ENCODE results near the gene ADAMTS14.

The ADAMTS14 gene

GRCh38 chr10:70699063-70699658 lies 26.9 kb downstream of the ADAMTS14 start:
- Histone ChIP-seq H3K36me3 (ENCODE audit: control insufficient read depth in 1 of 2, insufficient read depth in 2 of 2, low read length in 2 of 2) (no peaks in the 10 kb centered on the region), H3K9me3 (ENCODE audit: control insufficient read depth in 1 of 2, low read length in 2 of 2) (no peaks in the 10 kb centered on the region), H3K27ac (ENCODE audit: low read length) (no peak overlapping the region), H3K4me1 (ENCODE audit: control insufficient read depth in 1 of 2, insufficient read depth in 2 of 2, low read length in 2 of 2) (peaks cover 0 to 14% of the 10 kb centered on the region in 2 donors), H3K27me3 (ENCODE audit: low read depth, low read length) (no peaks in the 10 kb centered on the region), H3K4me3 (ENCODE audit: low read depth in 1 of 2, low read length in 2 of 2) (no peak overlapping the region)

- H3K9me3 ChIP-seq (ENCODE audit: control insufficient read depth in 1 of 2, low read length in 2 of 2) = no peaks in the 10 kb centered on the region
- no peaks in the 10 kb centered on the region for H3K36me3 ChIP-seq (ENCODE audit: control insufficient read depth in 1 of 2, insufficient read depth in 2 of 2, low read length in 2 of 2)
- H3K4me3 ChIP-seq (ENCODE audit: low read depth in 1 of 2, low read length in 2 of 2) = no peak overlapping the region
- H3K27me3 ChIP-seq (ENCODE audit: low read depth, low read length) = no peaks in the 10 kb centered on the region
- peaks cover 0 to 8% of the 10 kb centered on the region in 2 donors for H3K4me1 ChIP-seq (ENCODE audit: control insufficient read depth in 1 of 2, insufficient read depth in 2 of 2, low read length in 2 of 2)
- no peak overlapping the region for H3K27ac ChIP-seq (ENCODE audit: low read length)
These were observed 27.4 kb downstream of the ADAMTS14 start for GRCh38 chr10:70699659-70700174.

- H3K4me1 ChIP-seq (ENCODE audit: control insufficient read depth in 1 of 2, insufficient read depth in 2 of 2, low read length in 2 of 2) = no peaks in the 10 kb centered on the region
- H3K27ac ChIP-seq (ENCODE audit: low read length) = no peak overlapping the region
- H3K36me3 ChIP-seq (ENCODE audit: control insufficient read depth in 1 of 2, insufficient read depth in 2 of 2, low read length in 2 of 2) = no peaks in the 10 kb centered on the region
- no peak overlapping the region for H3K4me3 ChIP-seq (ENCODE audit: low read depth in 1 of 2, low read length in 2 of 2)
- no peaks in the 10 kb centered on the region for H3K9me3 ChIP-seq (ENCODE audit: control insufficient read depth in 1 of 2, low read length in 2 of 2)
- H3K27me3 ChIP-seq (ENCODE audit: low read depth, low read length) = no peaks in the 10 kb centered on the region
These were observed 30.0 kb downstream of the ADAMTS14 start for GRCh38 chr10:70702190-70702763.

GRCh38 chr10:70704211-70704610 lies 31.9 kb downstream of the ADAMTS14 start:
- Histone ChIP-seq H3K4me3 (ENCODE audit: low read depth in 1 of 2, low read length in 2 of 2) (no peak overlapping the region), H3K27me3 (ENCODE audit: low read depth, low read length) (no peaks in the 10 kb centered on the region), H3K4me1 (ENCODE audit: control insufficient read depth in 1 of 2, insufficient read depth in 2 of 2, low read length in 2 of 2) (no peaks in the 10 kb centered on the region), H3K27ac (ENCODE audit: low read length) (no peak overlapping the region), H3K36me3 (ENCODE audit: control insufficient read depth in 1 of 2, insufficient read depth in 2 of 2, low read length in 2 of 2) (no peaks in the 10 kb centered on the region), H3K9me3 (ENCODE audit: control insufficient read depth in 1 of 2, low read length in 2 of 2) (no peaks in the 10 kb centered on the region)

GRCh38 chr10:70705121-70705861 lies 33.0 kb downstream of the ADAMTS14 start:
- no peaks in the 10 kb centered on the region for H3K9me3 ChIP-seq (ENCODE audit: control insufficient read depth in 1 of 2, low read length in 2 of 2)
- H3K4me3 ChIP-seq (ENCODE audit: low read depth in 1 of 2, low read length in 2 of 2) = no peak overlapping the region
- H3K36me3 ChIP-seq (ENCODE audit: control insufficient read depth in 1 of 2, insufficient read depth in 2 of 2, low read length in 2 of 2) = no peaks in the 10 kb centered on the region
- no peaks in the 10 kb centered on the region for H3K4me1 ChIP-seq (ENCODE audit: control insufficient read depth in 1 of 2, insufficient read depth in 2 of 2, low read length in 2 of 2)
- no peak overlapping the region for H3K27ac ChIP-seq (ENCODE audit: low read length)
- H3K27me3 ChIP-seq (ENCODE audit: low read depth, low read length) = no peaks in the 10 kb centered on the region

GRCh38 chr10:70711177-70711576 lies 38.9 kb downstream of the ADAMTS14 start:
- Histone ChIP-seq H3K27ac (ENCODE audit: low read length) (no peak overlapping the region), H3K4me1 (ENCODE audit: control insufficient read depth in 1 of 2, insufficient read depth in 2 of 2, low read length in 2 of 2) (no peaks in the 10 kb centered on the region), H3K36me3 (ENCODE audit: control insufficient read depth in 1 of 2, insufficient read depth in 2 of 2, low read length in 2 of 2) (no peaks in the 10 kb centered on the region), H3K4me3 (ENCODE audit: low read depth in 1 of 2, low read length in 2 of 2) (no peak overlapping the region), H3K27me3 (ENCODE audit: low read depth, low read length) (no peaks in the 10 kb centered on the region), H3K9me3 (ENCODE audit: control insufficient read depth in 1 of 2, low read length in 2 of 2) (no peaks in the 10 kb centered on the region)

GRCh38 chr10:70711911-70712310 lies 39.6 kb downstream of the ADAMTS14 start:
- H3K27me3 ChIP-seq (ENCODE audit: low read depth, low read length) = no peaks in the 10 kb centered on the region
- H3K4me1 ChIP-seq (ENCODE audit: control insufficient read depth in 1 of 2, insufficient read depth in 2 of 2, low read length in 2 of 2) = no peaks in the 10 kb centered on the region
- H3K36me3 ChIP-seq (ENCODE audit: control insufficient read depth in 1 of 2, insufficient read depth in 2 of 2, low read length in 2 of 2) = no peaks in the 10 kb centered on the region
- no peak overlapping the region for H3K27ac ChIP-seq (ENCODE audit: low read length)
- no peak overlapping the region for H3K4me3 ChIP-seq (ENCODE audit: low read depth in 1 of 2, low read length in 2 of 2)
- no peaks in the 10 kb centered on the region for H3K9me3 ChIP-seq (ENCODE audit: control insufficient read depth in 1 of 2, low read length in 2 of 2)

GRCh38 chr10:70714245-70714644 lies 41.9 kb downstream of the ADAMTS14 start:
- Histone ChIP-seq H3K4me1 (ENCODE audit: control insufficient read depth in 1 of 2, insufficient read depth in 2 of 2, low read length in 2 of 2) (no peaks in the 10 kb centered on the region), H3K27me3 (ENCODE audit: low read depth, low read length) (no peaks in the 10 kb centered on the region), H3K9me3 (ENCODE audit: control insufficient read depth in 1 of 2, low read length in 2 of 2) (no peaks in the 10 kb centered on the region), H3K4me3 (ENCODE audit: low read depth in 1 of 2, low read length in 2 of 2) (no peak overlapping the region), H3K36me3 (ENCODE audit: control insufficient read depth in 1 of 2, insufficient read depth in 2 of 2, low read length in 2 of 2) (no peaks in the 10 kb centered on the region), H3K27ac (ENCODE audit: low read length) (no peak overlapping the region)

GRCh38 chr10:70714951-70715350 lies 42.6 kb downstream of the ADAMTS14 start:
- Histone ChIP-seq H3K36me3 (ENCODE audit: control insufficient read depth in 1 of 2, insufficient read depth in 2 of 2, low read length in 2 of 2) (no peaks in the 10 kb centered on the region), H3K4me3 (ENCODE audit: low read depth in 1 of 2, low read length in 2 of 2) (no peak overlapping the region), H3K27ac (ENCODE audit: low read length) (no peak overlapping the region), H3K4me1 (ENCODE audit: control insufficient read depth in 1 of 2, insufficient read depth in 2 of 2, low read length in 2 of 2) (no peaks in the 10 kb centered on the region), H3K9me3 (ENCODE audit: control insufficient read depth in 1 of 2, low read length in 2 of 2) (no peaks in the 10 kb centered on the region), H3K27me3 (ENCODE audit: low read depth, low read length) (no peaks in the 10 kb centered on the region)

- Histone ChIP-seq H3K4me1 (ENCODE audit: control insufficient read depth in 1 of 2, insufficient read depth in 2 of 2, low read length in 2 of 2) (no peaks in the 10 kb centered on the region), H3K27me3 (ENCODE audit: low read depth, low read length) (no peaks in the 10 kb centered on the region), H3K4me3 (ENCODE audit: low read depth in 1 of 2, low read length in 2 of 2) (no peak overlapping the region), H3K27ac (ENCODE audit: low read length) (no peak overlapping the region), H3K36me3 (ENCODE audit: control insufficient read depth in 1 of 2, insufficient read depth in 2 of 2, low read length in 2 of 2) (no peaks in the 10 kb centered on the region), H3K9me3 (ENCODE audit: control insufficient read depth in 1 of 2, low read length in 2 of 2) (no peaks in the 10 kb centered on the region)
These were observed 43.8 kb downstream of the ADAMTS14 start for GRCh38 chr10:70715853-70716795.
